Spleen (tissue), 7 donors: ENCODE measurements around the gene ZNF205.

Experiments
- POLR2A ChIP-seq, 3 donors: fragments of 450-650 bp; IDR thresholded peaks; one replicate each; pipeline ENCODE4 v1.5.1; 2017; ENCODE audit warnings: antibody characterized with exemption in 3 of 3, mild to moderate bottlenecking in 1 of 3
- TF ChIP-seq, protein P1 (sequence below), 11 experiments: fragments of 200-600 bp in 7 of 11; fragments of 450-650 bp in 4 of 11; sonication (generic) in 4 of 11; IDR thresholded peaks in 8 of 11; conservative IDR thresholded peaks in 3 of 11; 1 replicate in 7 of 11; 2 replicates in 4 of 11; pipeline versions ENCODE4 v1.4.0 to v1.8.0; 2016 to 2021; ENCODE audit warnings: antibody characterized with exemption in 11 of 11, inconsistent platforms in 4 of 11, mild to moderate bottlenecking in 1 of 11
- donor health status: DM: no; HTN: no; CAD: no; lungs with moderate emphysema.
- donor health status: DM: no; HTN: no; CAD: no.
- donor health status: DM: no; HTN: no; CAD: no.

DNA sequence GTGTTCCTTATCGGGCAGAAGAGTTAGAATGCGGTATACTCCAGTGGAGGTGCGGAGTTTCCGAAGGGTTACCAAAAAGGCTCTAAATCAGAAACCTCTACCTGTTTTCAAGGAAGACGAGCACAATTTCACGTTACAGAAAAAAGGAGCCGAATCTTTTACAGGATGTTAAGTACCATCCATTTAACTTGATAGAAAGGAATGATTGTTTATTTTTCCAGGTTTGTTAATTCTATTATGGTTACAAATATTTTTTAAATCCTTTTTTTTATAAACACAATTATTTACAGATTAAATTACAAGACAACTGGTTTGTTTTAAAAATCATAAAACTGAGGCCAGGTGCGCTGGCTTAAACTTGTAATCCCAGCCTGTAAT lies 40.6 kb downstream of the ZNF205 start:
- TF ChIP-seq POLR2A (IDR thresholded peaks at IDR 0.05): no peak
- TF ChIP-seq, protein P1, sequence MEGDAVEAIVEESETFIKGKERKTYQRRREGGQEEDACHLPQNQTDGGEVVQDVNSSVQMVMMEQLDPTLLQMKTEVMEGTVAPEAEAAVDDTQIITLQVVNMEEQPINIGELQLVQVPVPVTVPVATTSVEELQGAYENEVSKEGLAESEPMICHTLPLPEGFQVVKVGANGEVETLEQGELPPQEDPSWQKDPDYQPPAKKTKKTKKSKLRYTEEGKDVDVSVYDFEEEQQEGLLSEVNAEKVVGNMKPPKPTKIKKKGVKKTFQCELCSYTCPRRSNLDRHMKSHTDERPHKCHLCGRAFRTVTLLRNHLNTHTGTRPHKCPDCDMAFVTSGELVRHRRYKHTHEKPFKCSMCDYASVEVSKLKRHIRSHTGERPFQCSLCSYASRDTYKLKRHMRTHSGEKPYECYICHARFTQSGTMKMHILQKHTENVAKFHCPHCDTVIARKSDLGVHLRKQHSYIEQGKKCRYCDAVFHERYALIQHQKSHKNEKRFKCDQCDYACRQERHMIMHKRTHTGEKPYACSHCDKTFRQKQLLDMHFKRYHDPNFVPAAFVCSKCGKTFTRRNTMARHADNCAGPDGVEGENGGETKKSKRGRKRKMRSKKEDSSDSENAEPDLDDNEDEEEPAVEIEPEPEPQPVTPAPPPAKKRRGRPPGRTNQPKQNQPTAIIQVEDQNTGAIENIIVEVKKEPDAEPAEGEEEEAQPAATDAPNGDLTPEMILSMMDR (IDR thresholded peaks at IDR 0.05 in 8 of 11, conservative IDR thresholded peaks at IDR 0.05 in 3 of 11): no peak
